Progenitor cell of endocrine pancreas (in vitro differentiated cells): ENCODE results near the gene DRC1. TPM values are rescaled to one million over a fixed set of nuclear protein-coding genes. Genes with fewer than 3 reads are reported as not detected.
A peak's percentile ranks its signal among the peaks of the same experiment; 100 is the strongest.

Experiments used
- DNase-seq: peaks from one replicate; pipeline ENCODE4 v3.0.0; 2021; ENCODE audit warnings: low spot score; ENCODE audit not compliant: unreplicated experiment
- H3K27ac Mint-ChIP-seq: 2 replicates; pipeline ENCODE4 v1.8.0; 2021; ENCODE audit warnings: mild to moderate bottlenecking, moderate library complexity, mixed read lengths
- H3K27me3 Mint-ChIP-seq: 2 replicates; pipeline ENCODE4 v1.8.0; 2021; ENCODE audit warnings: mixed read lengths
- H3K36me3 Mint-ChIP-seq: 2 replicates; pipeline ENCODE4 v1.8.0; 2022; ENCODE audit warnings: mixed read lengths; ENCODE audit not compliant: insufficient read depth
- H3K4me1 Mint-ChIP-seq: 2 replicates; pipeline ENCODE4 v1.8.0; 2021; ENCODE audit warnings: low read depth, mixed read lengths
- H3K4me3 Mint-ChIP-seq: 2 replicates; pipeline ENCODE4 v1.8.0; 2021; ENCODE audit warnings: low read depth, mild to moderate bottlenecking, moderate library complexity, mixed read lengths
- H3K9me3 Mint-ChIP-seq: 2 replicates; pipeline ENCODE4 v1.8.0; 2021; ENCODE audit warnings: low read depth, mixed read lengths
- CTCF ChIP-seq: fragments of 200-600 bp; sonication (generic); IDR thresholded peaks from one replicate; pipeline ENCODE4 v1.5.0; 2021; ENCODE audit warnings: antibody characterized with exemption, mild to moderate bottlenecking; ENCODE audit not compliant: unreplicated experiment
- total RNA-seq: library from RNA; stranded (reverse); gene quantifications from 2 replicates; pipeline ENCODE4 v1.2.1, GENCODE V29; 2021

Gene DRC1
- total RNA-seq, 1 donor from 2014 or later: 0.57 TPM

GRCh38 chr2:26504002-26504401 is 102.3 kb downstream of the DRC1 start:
- H3K27ac Mint-ChIP-seq: no peak overlapping the region
- no peaks in the 10 kb centered on the region for H3K36me3 Mint-ChIP-seq
- peak overlapping the region; percentile 70 for H3K4me3 Mint-ChIP-seq
- no peaks in the 10 kb centered on the region for H3K9me3 Mint-ChIP-seq
- no peak for TF ChIP-seq CTCF
- H3K27me3 Mint-ChIP-seq: peaks cover 39% of the 10 kb centered on the region
- peaks cover 1% of the 10 kb centered on the region for H3K4me1 Mint-ChIP-seq
- DNase-seq: no peak

- no peaks in the 10 kb centered on the region for H3K9me3 Mint-ChIP-seq
- no peak for DNase-seq
- no peak overlapping the region for H3K27ac Mint-ChIP-seq
- H3K27me3 Mint-ChIP-seq: peaks cover 37% of the 10 kb centered on the region
- peaks cover 1% of the 10 kb centered on the region for H3K4me1 Mint-ChIP-seq
- no peak for TF ChIP-seq CTCF
- H3K4me3 Mint-ChIP-seq: no peak overlapping the region
- no peaks in the 10 kb centered on the region for H3K36me3 Mint-ChIP-seq
These were observed 104.6 kb downstream of the DRC1 start for GRCh38 chr2:26506279-26506678.

Other genes starting within 250 kb of the DRC1 start
- gene GAREM2, start 228.8 kb upstream of the DRC1 start, total RNA-seq: 10.4 and 12.1 TPM in 2 replicates
- 111 and 114 TPM in 2 replicates for gene HADHA, start 157.3 kb upstream of the DRC1 start, total RNA-seq
- gene HADHB, start 157.0 kb upstream of the DRC1 start, total RNA-seq: 62.0 and 71.1 TPM in 2 replicates
- gene SELENOI, start 55.8 kb upstream of the DRC1 start, total RNA-seq: 43.8 and 46.2 TPM in 2 replicates
- gene ADGRF3, start 55.1 kb upstream of the DRC1 start, total RNA-seq: 2.0 and 3.8 TPM in 2 replicates
- gene OTOF, start 76.2 kb downstream of the DRC1 start, total RNA-seq: 0.11 and 0.22 TPM in 2 replicates
- gene CIB4, start 239.4 kb downstream of the DRC1 start, total RNA-seq: not detected in 2 replicates